ENCODE results near the gene RNF121.
"Not testable (repeated sequence)": the region's sequence is repeated elsewhere in the genome, so short reads cannot be mapped to it uniquely, and the experiment has no call there.

Gene RNF121

GRCh38 chr11:71928737-71929443 lies at the start of gene RNF121:
RNF121 (plus strand) TSS chr11:71929046; CDS start chr11:71929062, 16 bp downstream.
- peak; percentile 93 to 99 for DNase-seq (ENCODE audit: extremely low read depth in 1 of 2, low read depth in 1 of 2)

GRCh38 chr11:71885806-71886205 lies 43.0 kb upstream of the RNF121 start:
- not testable (repeated sequence) for DNase-seq (ENCODE audit: extremely low read depth in 1 of 2, low read depth in 1 of 2)

DNA sequence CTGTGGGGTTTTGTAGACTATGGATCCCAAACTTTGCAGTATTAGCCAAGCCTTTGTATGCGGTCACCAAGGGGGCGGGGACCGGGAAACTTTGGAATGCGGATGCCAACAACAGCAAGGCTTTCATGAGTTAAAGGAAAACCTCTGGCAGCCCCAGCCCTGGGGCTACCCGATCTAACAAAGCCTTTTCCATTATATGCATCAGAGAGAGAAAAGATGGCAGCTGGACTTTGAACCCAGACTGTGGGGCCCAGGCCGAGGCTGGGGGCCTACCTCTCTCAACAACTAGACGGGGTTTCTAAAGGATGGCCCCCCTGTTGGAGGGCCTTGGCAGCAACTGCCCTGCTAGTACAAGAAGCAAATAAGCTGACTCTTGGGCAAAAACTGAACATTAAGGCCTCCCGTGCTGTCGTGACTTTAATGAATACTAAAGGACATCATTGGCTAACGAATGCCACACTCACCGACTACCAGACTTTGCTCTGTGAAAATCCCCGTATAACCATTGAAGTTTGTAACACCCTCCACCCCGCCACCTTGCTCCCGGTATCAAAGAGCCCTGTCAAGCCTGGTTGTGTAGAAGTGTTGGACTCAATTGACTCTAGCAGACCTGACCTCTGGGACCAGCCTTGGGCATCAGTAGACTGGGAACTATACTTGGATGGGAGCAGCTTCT lies 40.4 kb upstream of the RNF121 start:
- DNase-seq (ENCODE audit: extremely low read depth in 1 of 2, low read depth in 1 of 2), result not testable (repeated sequence)

GRCh38 chr11:71889181-71889872 lies 39.5 kb upstream of the RNF121 start:
- not testable (repeated sequence) for DNase-seq (ENCODE audit: extremely low read depth in 1 of 2, low read depth in 1 of 2)

DNA sequence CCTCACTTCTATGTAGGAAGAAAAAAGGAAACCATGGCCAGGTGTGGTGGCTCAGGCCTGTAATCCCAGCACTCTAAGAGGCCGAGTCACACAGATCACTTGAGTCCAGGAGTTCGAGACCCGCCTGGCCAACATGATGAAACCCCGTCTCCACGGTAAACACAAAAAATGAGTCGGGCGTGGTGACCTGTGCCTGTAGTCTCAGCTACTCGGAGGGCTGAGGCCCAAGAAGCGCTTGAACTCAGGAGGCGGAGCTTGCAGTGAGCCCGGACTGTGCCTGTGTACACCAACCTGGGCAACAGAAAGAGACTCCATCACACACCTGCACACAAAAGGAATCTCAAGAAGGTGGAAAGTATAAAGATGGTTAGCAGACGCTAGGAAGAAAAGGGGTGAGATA lies 32.9 kb upstream of the RNF121 start:
- DNase-seq (ENCODE audit: extremely low read depth in 1 of 2, low read depth in 1 of 2), result no peak

DNA sequence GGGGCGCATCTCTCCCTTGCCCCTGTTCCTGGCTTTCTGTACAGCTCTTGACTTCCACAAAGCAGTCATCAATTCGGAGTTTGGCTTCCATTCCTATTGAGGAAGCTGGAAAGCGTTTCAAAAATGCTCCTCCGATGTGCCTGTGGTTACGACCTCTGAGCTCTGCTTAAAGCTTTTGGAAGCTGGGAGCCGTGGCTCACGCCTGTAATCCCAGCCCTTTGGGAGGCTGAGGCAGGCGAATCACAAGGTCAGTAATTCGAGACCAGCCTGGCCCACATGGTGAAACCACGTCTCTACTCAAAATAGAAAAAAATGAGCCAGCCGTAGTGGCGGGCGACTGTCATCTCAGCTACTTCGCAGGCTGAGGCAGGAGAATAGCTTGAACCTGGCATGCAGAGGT lies 27.7 kb upstream of the RNF121 start:
- DNase-seq (ENCODE audit: extremely low read depth in 1 of 2, low read depth in 1 of 2), result not testable (repeated sequence)

DNA sequence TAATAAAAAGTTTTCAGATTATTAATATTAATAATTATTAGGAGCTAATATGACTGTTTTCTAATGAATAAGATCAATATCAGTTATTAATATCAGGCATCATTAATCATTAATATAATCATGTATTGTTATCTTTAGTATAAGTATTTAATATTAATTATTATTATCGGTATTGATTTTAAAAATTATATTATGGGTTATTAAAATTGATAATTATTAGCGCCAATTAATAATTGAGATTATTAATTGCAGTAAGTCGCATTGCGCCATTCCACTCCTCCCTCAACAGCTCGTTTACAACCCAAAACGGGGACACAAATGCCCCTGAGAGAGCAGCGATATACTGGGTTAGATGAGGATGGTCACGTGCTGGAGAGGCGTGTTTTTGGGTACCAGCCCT lies 20.6 kb upstream of the RNF121 start:
- no peak for DNase-seq (ENCODE audit: extremely low read depth in 1 of 2, low read depth in 1 of 2)

GRCh38 chr11:71910775-71911174 lies 18.1 kb upstream of the RNF121 start:
- not testable (repeated sequence) for DNase-seq (ENCODE audit: extremely low read depth in 1 of 2, low read depth in 1 of 2)

DNA sequence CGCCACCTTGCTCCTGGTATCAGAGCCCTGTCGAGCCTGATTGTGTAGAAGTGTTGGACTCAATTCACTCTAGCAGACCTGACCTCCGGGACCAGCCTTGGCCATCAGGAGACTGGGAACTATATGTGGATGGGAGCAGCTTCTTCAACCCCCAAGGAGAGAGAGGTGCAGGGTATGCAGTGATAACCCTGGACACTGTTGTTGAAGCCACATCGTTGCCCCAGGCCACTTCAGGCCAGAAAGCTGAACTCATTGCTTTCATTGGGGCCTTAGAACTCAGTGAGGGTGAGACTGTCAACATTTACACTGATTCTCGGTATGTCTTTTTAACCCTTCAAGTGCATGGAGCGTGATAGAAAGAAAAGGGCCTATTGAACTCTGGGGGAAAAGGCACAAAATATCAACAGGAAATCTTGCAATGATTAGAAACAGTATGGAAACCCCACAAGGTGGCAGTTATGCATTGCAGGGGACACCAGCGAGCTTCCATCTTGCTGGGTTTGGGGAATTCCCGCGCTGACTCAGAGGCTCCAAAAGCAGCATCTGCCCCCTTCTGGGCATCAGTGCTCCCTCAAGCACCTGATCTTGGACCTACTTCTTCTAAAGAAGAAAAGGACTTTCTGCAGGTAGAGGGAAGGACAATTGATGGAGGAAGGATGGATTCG lies 17.4 kb upstream of the RNF121 start:
- peak; percentile 33 to 79 for DNase-seq (ENCODE audit: extremely low read depth in 1 of 2, low read depth in 1 of 2)

- DNase-seq (ENCODE audit: extremely low read depth in 1 of 2, low read depth in 1 of 2), result not testable (repeated sequence)
Measured at GRCh38 chr11:71911986-71912340, 16.9 kb upstream of the RNF121 start.

GRCh38 chr11:71913756-71914526 lies 14.9 kb upstream of the RNF121 start:
- DNase-seq (ENCODE audit: extremely low read depth in 1 of 2, low read depth in 1 of 2), result no peak

DNA sequence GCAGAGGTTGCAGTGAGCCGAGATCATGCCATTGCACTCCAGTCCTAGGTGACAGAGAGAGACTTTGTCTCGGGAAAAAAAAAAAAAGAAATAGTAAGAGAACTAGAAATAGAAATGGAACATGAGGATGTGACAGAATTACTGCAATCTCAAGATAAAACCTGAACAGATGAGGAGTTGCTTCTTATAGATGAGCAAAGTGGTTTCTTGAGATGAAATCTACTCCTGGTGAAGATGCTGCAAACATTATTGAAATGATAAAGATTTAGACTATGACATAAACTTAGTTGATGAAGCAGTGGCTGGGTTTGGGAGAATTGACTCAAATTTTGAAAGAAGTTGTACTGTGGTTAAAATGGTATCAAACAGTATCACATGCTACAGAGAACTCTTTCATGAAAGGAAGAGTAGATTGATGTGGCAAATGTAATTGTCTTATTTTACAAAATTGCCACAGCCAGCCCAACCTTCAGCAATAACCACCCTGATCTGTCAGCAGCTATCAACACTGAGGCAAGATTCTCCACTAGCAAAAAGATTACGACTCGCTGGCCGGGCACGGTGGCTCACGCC lies 14.1 kb upstream of the RNF121 start:
- DNase-seq (ENCODE audit: extremely low read depth in 1 of 2, low read depth in 1 of 2), result no peak

DNA sequence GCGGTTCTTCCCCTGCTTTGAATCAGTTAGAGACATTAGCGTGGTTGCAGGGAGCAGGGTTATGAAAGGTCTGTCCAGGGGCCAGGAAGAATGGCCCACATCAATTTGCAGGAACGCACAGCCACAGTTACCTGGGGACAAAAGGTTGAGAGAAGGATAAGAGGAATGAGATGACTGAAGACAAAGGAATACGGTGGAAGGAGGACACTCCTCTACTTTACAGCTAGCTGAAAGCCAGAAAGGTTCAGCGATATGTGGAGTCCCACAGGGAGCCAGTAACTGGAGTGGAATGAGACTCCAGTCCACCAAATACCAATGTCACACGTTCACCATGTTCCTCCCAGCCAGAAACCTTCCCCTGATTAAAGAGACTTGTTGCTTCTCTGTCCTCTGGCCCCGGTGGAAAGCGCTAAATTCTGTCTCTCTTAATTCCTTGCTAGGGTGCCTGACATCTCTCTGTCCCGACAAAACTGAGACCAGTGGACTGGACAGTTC lies 11.2 kb upstream of the RNF121 start:
- no peak for DNase-seq (ENCODE audit: extremely low read depth in 1 of 2, low read depth in 1 of 2)

DNA sequence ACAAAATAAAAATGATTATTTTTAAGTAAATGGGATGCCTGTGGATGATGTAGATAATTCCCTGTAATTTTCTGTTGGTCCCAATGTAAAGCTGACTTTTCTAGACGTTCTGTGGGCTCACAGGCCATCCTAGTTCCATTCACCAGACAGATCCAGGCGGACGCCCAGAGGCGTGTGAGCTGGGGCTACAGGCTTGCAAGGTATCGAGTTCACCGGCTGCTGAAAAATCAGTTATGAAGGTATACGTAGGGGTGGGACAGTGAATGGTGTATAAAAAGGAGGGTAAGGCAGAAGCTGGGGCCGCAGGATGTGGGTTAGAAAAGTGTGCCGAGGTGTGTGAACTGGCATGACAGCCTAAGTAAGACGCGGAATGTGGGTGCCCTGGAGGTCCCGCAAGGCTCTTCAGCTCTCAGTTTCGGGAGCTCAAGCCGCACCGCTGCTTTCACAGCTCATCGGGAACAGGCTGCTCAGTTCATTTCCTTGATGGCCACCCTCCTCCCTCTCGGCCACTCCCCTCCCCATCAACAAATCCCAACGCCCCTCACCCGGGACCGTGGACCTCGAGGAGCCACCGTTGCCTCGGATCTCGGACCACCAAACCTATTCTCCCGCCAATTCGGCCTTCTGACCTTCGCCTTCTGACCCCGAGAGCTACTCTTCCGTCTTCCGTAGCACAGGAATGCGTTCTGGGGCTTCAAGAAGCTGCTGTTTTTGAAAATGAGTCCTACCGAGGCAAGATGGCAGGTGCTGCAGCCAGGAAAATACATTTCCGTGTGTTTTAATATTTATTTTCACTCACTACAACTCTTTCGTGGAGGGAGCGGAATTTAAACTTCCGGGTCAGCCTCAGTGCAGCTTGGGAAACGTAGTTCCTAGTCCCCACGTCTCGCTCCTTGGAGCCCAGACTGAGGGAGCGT lies 768 bp upstream of the RNF121 start, which contains the start of gene XNDC1N:
Gene XNDC1N (minus strand): TSS at position 775 of the 917 bp plus-strand sequence. CDS start 5,241 bp downstream, outside the sequence.
- peak; percentile 47 to 70 for DNase-seq (ENCODE audit: extremely low read depth in 1 of 2, low read depth in 1 of 2)

GRCh38 chr11:71929491-71929890 lies 645 bp downstream of the RNF121 start:
- DNase-seq (ENCODE audit: extremely low read depth in 1 of 2, low read depth in 1 of 2), result no peak

DNA sequence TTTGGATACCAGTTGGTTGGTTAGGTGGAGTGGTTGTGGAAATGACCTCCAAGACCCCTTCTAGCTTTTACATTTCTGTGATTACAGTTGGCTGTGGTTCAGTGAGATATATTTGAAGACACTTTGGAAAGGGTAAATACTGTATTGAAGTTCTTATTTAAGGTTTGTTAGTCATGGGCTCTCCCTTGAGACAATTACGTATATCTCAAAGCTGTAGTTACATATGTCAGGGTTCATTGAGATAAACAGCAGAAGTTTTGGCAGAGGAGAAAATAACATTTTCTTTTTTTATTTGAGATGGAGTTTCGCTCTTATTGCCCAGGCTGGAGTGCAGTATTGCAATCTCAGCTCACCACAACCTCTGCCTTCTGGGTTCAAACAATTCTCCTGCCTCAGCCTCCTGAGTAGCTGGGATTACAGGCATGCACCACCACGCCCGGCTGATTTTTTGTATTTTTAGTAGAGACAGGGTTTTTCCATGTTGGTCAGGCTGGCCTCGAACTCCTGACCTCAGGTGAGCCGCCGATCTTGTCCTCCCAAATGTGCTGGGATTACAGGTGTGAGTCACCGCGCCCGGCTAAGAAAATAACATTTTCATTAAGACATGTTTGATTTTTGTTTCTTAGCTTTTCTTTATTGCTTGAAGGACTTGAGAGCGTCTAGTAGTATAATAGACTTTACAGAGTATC lies 1.9 kb downstream of the RNF121 start:
- DNase-seq (ENCODE audit: extremely low read depth in 1 of 2, low read depth in 1 of 2), result peak in 1 of 2 donors; percentile 10

DNA sequence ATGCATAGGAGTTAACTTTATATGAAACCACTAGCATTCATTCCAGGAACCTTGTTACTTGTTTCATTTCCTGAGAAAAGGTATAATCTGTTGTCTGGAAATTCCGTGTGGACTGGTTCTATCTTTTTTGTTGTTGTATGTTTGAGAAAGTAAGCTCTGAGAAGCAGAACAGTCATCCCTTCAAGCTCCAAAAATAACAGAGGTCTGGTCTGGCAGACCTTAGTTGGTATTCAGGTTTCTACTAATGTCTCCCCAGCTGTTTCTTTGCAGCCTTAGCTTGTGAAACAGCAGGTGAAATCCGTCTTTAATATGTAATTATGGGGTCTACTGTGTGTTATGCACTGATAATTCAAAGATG lies 2.4 kb downstream of the RNF121 start:
- DNase-seq (ENCODE audit: extremely low read depth in 1 of 2, low read depth in 1 of 2), result no peak

Measured in stimulated activated CD8-positive, alpha-beta memory T cell treated with anti-CD3 and anti-CD28 coated beads, Interleukin-7, amount 100 ng/mL, for 48 hours (primary cell).